Panc1 (cell line): ENCODE data around the gene LRRC8B. TPM values are rescaled to one million over a fixed set of nuclear protein-coding genes. Genes with fewer than 3 reads are reported as not detected.

Experiments
- ATAC-seq: fragments of 200-7000 bp; cut with Tn5 transposase; 2 replicates; pipeline ENCODE4 v1.9.1; 2020; ENCODE audit warnings: mild to moderate bottlenecking, moderate library complexity
- BruUV-seq: library from RNA; stranded (reverse); fragments of 400-500 nt; replicated peaks from 2 replicates; lab custom pipeline; 2021; lab: Mats Ljungman, UMichigan
- CTCF ChIA-PET: fragments of 300-600 bp; sonication (Branson Sonifier 250); formaldehyde crosslinking; loops from one replicate; lab custom pipeline; 2022; ENCODE audit warnings: antibody characterized with exemption; lab: Charles Lee
- POLR2A ChIA-PET: fragments of 300-600 bp; sonication (Branson Sonifier 250); formaldehyde crosslinking; loops from one replicate; lab custom pipeline; 2022; ENCODE audit warnings: antibody characterized with exemption; lab: Charles Lee
- DNase-seq: peaks from one replicate; pipeline ENCODE4 v3.0.0-alpha.2; 2010; ENCODE audit warnings: low read depth, low spot score
- H3K27ac ChIP-seq: 2 replicates; pipeline ENCODE4 v1.5.1; 2011; ENCODE audit warnings: mild to moderate bottlenecking, low read length, inconsistent platforms
- H3K27me3 ChIP-seq: fragments of 200-500 bp; sonication (Bioruptor generic); 2 replicates; pipeline ENCODE4 v1.6.0; 2014; ENCODE audit warnings: low read length, inconsistent platforms; ENCODE audit not compliant: control insufficient read depth, insufficient read depth
- H3K36me3 ChIP-seq: fragments of 200-500 bp; sonication (Bioruptor generic); 2 replicates; pipeline ENCODE4 v1.5.1; 2014; ENCODE audit warnings: inconsistent platforms, mild to moderate bottlenecking, low read length, moderate library complexity; ENCODE audit not compliant: control insufficient read depth, insufficient read depth
- H3K4me1 ChIP-seq: 2 replicates; pipeline ENCODE4 v1.5.1; 2011; ENCODE audit warnings: inconsistent platforms, mild to moderate bottlenecking, low read length, moderate library complexity; ENCODE audit not compliant: control insufficient read depth, insufficient read depth
- H3K4me3 ChIP-seq, 2 experiments: 2 replicates each; pipeline ENCODE4 v1.5.1; 2011 to 2012; ENCODE audit warnings: low read depth in 2 of 2, low read length in 2 of 2, mild to moderate bottlenecking in 2 of 2, inconsistent platforms in 1 of 2, moderate library complexity in 1 of 2
- H3K9me3 ChIP-seq: fragments of 200-500 bp; sonication (Bioruptor generic); 2 replicates; pipeline ENCODE4 v1.5.1; 2014; ENCODE audit warnings: low read depth, mild to moderate bottlenecking, inconsistent platforms, low read length, moderate library complexity; ENCODE audit not compliant: control insufficient read depth, insufficient read depth
- POLR2AphosphoS5 ChIP-seq: IDR thresholded peaks from 2 replicates; pipeline ENCODE4 v1.6.1; 2012; ENCODE audit warnings: mild to moderate bottlenecking, low read depth, low read length, moderate library complexity
- REST ChIP-seq, 2 experiments: IDR thresholded peaks; 2 replicates each; pipeline ENCODE4 v1.6.1; 2011 to 2012; ENCODE audit warnings: low read depth in 2 of 2, control low read depth in 1 of 2, low read length in 1 of 2, mild to moderate bottlenecking in 1 of 2, moderate library complexity in 1 of 2; ENCODE audit not compliant: insufficient read depth in 1 of 2
- SIN3A ChIP-seq: IDR thresholded peaks from 2 replicates; pipeline ENCODE4 v1.6.1; 2012; ENCODE audit warnings: low read depth, mild to moderate bottlenecking, low read length, moderate library complexity, borderline replicate concordance; ENCODE audit not compliant: insufficient read depth
- TCF7L2 ChIP-seq: IDR thresholded peaks from 2 replicates; pipeline ENCODE4 v1.6.1; 2011; ENCODE audit warnings: mild to moderate bottlenecking, low read depth, low read length, inconsistent platforms
- in situ Hi-C: cut with HindIII; loops from 2 replicates; pipeline ENCODE4 v1.10.0; 2016; ENCODE audit warnings: low sequenced_read_pairs, low pct_unique_long_range_greater_than_20kb
- intact Hi-C: fragments of 100-400 bp; cut with micrococcal nuclease; formaldehyde crosslinking; loops from one replicate; pipeline ENCODE4 v1.10.0; 2022; ENCODE audit not compliant: unreplicated experiment
- total RNA-seq: library from RNA; stranded (reverse); gene quantifications from one replicate; pipeline ENCODE4 v1.2.1, GENCODE V29; 2021; ENCODE audit not compliant: unreplicated experiment
- TF ChIP-seq, protein P1 (sequence below): fragments of 450-650 bp; IDR thresholded peaks from 2 replicates; pipeline ENCODE4 v1.5.1; 2017; ENCODE audit warnings: mild to moderate bottlenecking

Gene LRRC8B
- total RNA-seq, 1 experiment from 2014 or later, result 27.3 TPM

- ChIA-PET POLR2A (no interaction called here), CTCF (no interaction called here)
- in situ Hi-C loops (no loop called here), intact Hi-C loops (no loop called here)
- no TSS peak for BruUV-seq
- TF ChIP-seq TCF7L2 (no peak), SIN3A (no peak), POLR2AphosphoS5 (no peak), REST (IDR thresholded peaks at IDR 0.05; ENCODE audit: insufficient read depth in 1 of 2, low read depth in 2 of 2, low read length in 1 of 2) (no peak)
- TF ChIP-seq, protein P1, sequence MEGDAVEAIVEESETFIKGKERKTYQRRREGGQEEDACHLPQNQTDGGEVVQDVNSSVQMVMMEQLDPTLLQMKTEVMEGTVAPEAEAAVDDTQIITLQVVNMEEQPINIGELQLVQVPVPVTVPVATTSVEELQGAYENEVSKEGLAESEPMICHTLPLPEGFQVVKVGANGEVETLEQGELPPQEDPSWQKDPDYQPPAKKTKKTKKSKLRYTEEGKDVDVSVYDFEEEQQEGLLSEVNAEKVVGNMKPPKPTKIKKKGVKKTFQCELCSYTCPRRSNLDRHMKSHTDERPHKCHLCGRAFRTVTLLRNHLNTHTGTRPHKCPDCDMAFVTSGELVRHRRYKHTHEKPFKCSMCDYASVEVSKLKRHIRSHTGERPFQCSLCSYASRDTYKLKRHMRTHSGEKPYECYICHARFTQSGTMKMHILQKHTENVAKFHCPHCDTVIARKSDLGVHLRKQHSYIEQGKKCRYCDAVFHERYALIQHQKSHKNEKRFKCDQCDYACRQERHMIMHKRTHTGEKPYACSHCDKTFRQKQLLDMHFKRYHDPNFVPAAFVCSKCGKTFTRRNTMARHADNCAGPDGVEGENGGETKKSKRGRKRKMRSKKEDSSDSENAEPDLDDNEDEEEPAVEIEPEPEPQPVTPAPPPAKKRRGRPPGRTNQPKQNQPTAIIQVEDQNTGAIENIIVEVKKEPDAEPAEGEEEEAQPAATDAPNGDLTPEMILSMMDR, result no peak
- no peak overlapping the region for H3K4me3 ChIP-seq
- DNase-seq, result no peak
- H3K27me3 ChIP-seq, result no peaks in the 10 kb centered on the region
- no peak for ATAC-seq
- H3K4me1 ChIP-seq, result peaks cover 7% of the 10 kb centered on the region; the same call in 1 of the 2 replicates
- H3K27ac ChIP-seq, result no peak overlapping the region
- H3K9me3 ChIP-seq, result no peaks in the 10 kb centered on the region
- no peaks in the 10 kb centered on the region for H3K36me3 ChIP-seq
Measured at GRCh38 chr1:89531480-89532139, 7.0 kb downstream of the LRRC8B start.

GRCh38 chr1:89532228-89532627, 7.6 kb downstream of the LRRC8B start:
- in situ Hi-C loops, result no loop called here
- TF ChIP-seq SIN3A (no peak), REST (IDR thresholded peaks at IDR 0.05; ENCODE audit: insufficient read depth in 1 of 2, low read depth in 2 of 2, low read length in 1 of 2) (no peak), TCF7L2 (no peak), POLR2AphosphoS5 (no peak)
- TF ChIP-seq, protein P1, result no peak
- BruUV-seq, result no TSS peak
- DNase-seq (no peak), ATAC-seq (no peak)
- peaks cover 2% of the 10 kb centered on the region; the same call in 1 of the 2 replicates for H3K4me1 ChIP-seq
- no peak overlapping the region for H3K27ac ChIP-seq
- H3K4me3 ChIP-seq, result no peak overlapping the region
- H3K9me3 ChIP-seq, result no peaks in the 10 kb centered on the region
- CTCF ChIA-PET, result no interaction called here
- intact Hi-C loops, result no loop called here
- H3K27me3 ChIP-seq, result no peaks in the 10 kb centered on the region
- POLR2A ChIA-PET, result interaction anchor here (0.7 kb wide), 1 partner anchor 53 kb away, joined by 3 read pairs; no protein-coding TSS in a partner anchor
- H3K36me3 ChIP-seq, result no peaks in the 10 kb centered on the region
